Activated CD8-positive, alpha-beta memory T cell treated with anti-CD3 and anti-CD28 coated beads, Interleukin-2, amount 50 U/mL, for 24 hours (primary cell): Measurements from ENCODE around the gene ALDH16A1.

Source experiments
- DNase-seq: peaks from one replicate; pipeline ENCODE4 v3.0.0-alpha.2; 2020; ENCODE audit errors: extremely low read depth

The ALDH16A1 gene

GRCh38 chr19:49453013-49453756, at the start of gene ALDH16A1:
TSS of gene ALDH16A1 (plus strand) at chr19:49453225. CDS start at chr19:49453332, 107 bp downstream.
- peak; percentile 93 for DNase-seq

- DNase-seq: no peak
These were observed 49.4 kb upstream of the ALDH16A1 start for GRCh38 chr19:49403404-49404187.

- DNase-seq: no peak
These were observed 45.9 kb upstream of the ALDH16A1 start for GRCh38 chr19:49407079-49407478.

- no peak for DNase-seq
These were observed 45.5 kb upstream of the ALDH16A1 start for GRCh38 chr19:49407482-49408015.

GRCh38 chr19:49408816-49409440, 44.1 kb upstream of the ALDH16A1 start:
- no peak for DNase-seq

- DNase-seq: no peak
These were observed 43.5 kb upstream of the ALDH16A1 start for GRCh38 chr19:49409441-49410029.

- DNase-seq: no peak
These were observed 41.2 kb upstream of the ALDH16A1 start for GRCh38 chr19:49411681-49412326.

- DNase-seq: no peak
These were observed 39.7 kb upstream of the ALDH16A1 start for GRCh38 chr19:49413348-49413747.

- DNase-seq: no peak
These were observed 38.8 kb upstream of the ALDH16A1 start for GRCh38 chr19:49414256-49414655.

- DNase-seq: no peak
These were observed 37.8 kb upstream of the ALDH16A1 start for GRCh38 chr19:49415102-49415809.

- no peak for DNase-seq
These were observed 37.2 kb upstream of the ALDH16A1 start for GRCh38 chr19:49415810-49416200.

GRCh38 chr19:49417088-49417487, 35.9 kb upstream of the ALDH16A1 start:
- DNase-seq: no peak

- DNase-seq: no peak
These were observed 34.5 kb upstream of the ALDH16A1 start for GRCh38 chr19:49418511-49418910.

- DNase-seq: no peak
These were observed 33.9 kb upstream of the ALDH16A1 start for GRCh38 chr19:49419173-49419572.

- no peak for DNase-seq
These were observed 32.8 kb upstream of the ALDH16A1 start for GRCh38 chr19:49420227-49420626.

GRCh38 chr19:49421039-49421877, 31.8 kb upstream of the ALDH16A1 start:
- DNase-seq: no peak

- DNase-seq: no peak
These were observed 31.2 kb upstream of the ALDH16A1 start for GRCh38 chr19:49421878-49422202.

GRCh38 chr19:49422407-49423070, 30.5 kb upstream of the ALDH16A1 start:
- DNase-seq: no peak
